Mucosa of gallbladder (tissue), 1 donor: Measurements from ENCODE around the gene CCDC148. TPM values are rescaled to one million over a fixed set of nuclear protein-coding genes. Genes with fewer than 3 reads are reported as not detected.
"Not testable (repeated sequence)": the region's sequence is repeated elsewhere in the genome, so short reads cannot be mapped to it uniquely, and the experiment has no call there.

Experiments
- DNase-seq: peaks from one replicate; pipeline ENCODE4 v3.0.0-alpha.2; 2020; ENCODE audit warnings: low spot score
- total RNA-seq: library from RNA; stranded (reverse); gene quantifications from one replicate; pipeline ENCODE4 v1.2.1, GENCODE V29; 2021
- donor health status: DM: no; HTN: no; CAD: no.

Gene CCDC148
- total RNA-seq, 1 donor from 2014 or later, result 3.1 TPM

- DNase-seq, result no peak
Measured at GRCh38 chr2:158482594-158482993, 26.0 kb upstream of the CCDC148 start.

DNA sequence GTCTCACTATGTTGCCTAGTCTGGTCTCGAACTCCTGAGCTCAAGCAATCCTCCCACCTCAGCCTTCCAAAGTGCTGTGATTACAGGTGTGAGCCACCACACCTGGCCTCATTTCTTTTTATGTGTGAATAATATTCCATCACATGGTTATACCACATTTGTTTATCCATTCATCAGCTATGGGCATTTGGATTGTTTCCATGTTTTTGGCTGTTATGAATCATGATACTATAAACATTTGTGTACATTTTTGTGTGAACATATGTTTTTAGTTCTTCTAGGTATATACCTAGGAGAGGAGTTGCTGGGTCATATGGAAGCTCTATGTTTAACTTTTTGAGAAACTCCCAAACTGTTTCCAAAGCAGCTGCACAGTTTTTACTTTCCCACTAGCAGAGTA, 24.6 kb upstream of the CCDC148 start:
- no peak for DNase-seq

DNA sequence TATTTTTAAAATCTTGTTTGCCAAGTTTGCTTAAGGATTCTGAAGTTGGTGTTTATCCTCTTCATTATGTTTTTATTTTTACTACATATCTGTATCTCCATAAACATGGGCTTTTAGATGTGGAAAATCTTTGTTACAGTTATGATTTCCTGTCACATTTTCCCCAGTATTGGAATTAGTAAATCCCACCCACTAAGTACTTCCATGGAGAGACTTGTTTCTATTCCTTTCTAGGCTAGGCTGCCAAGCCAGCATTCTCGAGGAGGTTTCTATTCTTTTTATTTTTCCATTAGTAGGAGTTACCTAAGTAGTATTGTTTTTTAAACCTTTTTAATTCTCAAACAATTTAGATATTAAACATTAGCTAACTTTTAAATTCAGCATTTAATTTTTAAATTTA, 22.3 kb upstream of the CCDC148 start:
- DNase-seq, result no peak

DNA sequence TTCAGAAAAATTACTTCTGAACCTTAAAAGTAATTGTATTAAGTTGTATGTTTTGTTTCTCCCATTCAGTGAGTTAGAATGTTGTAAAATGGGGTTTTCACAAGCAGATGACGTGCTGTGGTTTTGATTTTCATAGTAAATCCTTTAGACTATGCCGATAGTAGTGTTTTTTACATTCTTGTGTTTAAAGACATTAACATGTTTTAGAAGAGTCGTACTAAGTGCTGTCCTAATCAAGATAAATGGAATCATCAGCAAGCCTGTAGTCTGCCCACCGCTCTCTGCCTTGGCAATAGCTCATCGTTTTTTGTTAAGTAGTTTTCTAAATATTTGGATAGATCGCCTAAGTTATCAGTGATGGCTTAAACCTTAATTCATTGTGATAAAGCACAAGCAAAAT, 21.7 kb upstream of the CCDC148 start:
- DNase-seq, result no peak

GRCh38 chr2:158477202-158477601, 20.6 kb upstream of the CCDC148 start:
- DNase-seq, result no peak

GRCh38 chr2:158474526-158475011, 18.0 kb upstream of the CCDC148 start:
- DNase-seq, result not testable (repeated sequence)

DNA sequence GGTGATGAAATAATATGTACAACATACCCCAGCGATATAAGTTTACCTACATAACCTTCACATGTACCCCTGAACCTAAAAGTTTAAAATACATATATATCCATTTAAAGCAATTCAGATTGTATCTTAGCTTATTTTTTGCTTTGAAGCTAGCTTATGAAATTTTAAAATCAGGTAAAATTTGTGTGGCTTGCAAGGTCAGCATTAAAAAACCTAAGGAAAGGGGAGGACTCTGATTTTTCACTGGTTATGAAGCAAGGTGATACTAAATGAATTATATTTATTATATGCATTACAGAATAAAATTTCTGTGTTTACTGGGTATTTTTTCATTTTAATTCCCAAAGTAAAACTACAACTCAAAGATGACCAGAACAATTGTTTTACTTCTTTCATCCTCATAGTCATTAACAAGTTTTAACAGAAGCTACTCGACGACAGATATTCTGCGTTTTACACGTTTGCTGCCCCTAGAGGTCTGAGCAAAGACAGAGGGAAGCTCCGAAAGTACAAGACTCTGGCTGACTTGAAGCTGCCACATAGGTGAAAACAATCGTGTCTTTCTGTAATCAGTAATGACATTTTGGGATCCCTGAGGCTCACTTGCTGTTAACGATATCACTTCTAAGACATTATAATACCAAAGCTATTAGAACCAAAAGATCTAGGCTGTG, 17.3 kb upstream of the CCDC148 start:
- no peak for DNase-seq

DNA sequence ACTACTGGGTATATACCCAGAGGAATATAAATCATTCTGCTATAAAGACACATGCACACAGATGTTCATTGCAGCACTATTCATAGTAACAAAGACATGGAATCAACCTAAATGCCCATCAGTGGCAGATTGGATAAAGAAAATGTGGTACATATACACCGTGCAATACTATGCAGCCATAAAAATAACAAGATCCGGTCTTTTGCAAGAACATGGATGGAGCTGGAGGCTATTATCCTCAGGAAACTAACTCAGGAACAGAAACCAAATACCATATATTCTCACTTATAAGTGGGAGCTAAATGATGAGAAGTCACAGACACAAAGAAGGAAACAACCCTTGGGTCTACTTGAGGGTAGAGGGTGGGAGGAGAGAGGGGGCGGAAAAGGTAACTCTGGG, 16.7 kb upstream of the CCDC148 start:
- not testable (repeated sequence) for DNase-seq

- not testable (repeated sequence) for DNase-seq
Measured at GRCh38 chr2:158472829-158473228, 16.3 kb upstream of the CCDC148 start.

- no peak for DNase-seq
Measured at GRCh38 chr2:158467248-158467647, 10.7 kb upstream of the CCDC148 start.

DNA sequence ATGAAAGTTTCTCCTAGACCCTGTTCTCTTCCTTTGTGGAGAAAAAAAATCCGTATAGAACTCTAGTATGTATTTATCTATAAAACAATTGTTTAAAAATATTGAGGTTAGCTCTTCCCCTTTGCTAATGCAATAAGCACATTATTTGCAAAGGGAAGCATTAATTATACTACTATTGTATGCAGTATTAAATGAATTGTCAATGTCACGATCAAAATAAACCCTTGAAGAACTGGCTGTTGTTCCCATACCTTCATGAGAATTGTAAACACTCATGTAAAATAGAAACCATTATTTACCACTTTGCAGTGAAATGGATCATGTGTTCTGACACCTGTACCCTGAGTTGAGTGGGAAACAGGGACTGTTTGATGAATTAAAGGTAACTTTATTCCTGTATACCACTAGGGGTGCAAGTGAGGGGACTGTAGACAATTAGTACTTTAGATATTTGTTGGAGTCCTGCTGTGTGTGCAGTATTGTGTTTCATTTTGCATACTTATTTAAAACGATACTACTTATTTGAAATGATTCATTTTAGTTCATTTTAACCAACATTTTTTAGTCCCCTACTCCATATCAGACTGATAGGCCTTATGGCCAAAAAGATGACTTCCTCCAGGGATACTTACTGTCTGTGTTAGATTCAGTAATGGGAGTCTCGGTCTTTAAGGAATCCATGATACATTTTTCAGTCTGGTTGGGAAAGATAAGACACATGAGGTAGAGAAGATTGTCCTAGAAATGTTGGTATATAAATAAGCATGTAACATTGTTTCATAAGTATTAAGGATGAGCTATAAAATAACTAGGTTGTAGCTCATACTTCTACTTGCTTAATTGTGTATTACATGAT, 8.1 kb upstream of the CCDC148 start:
- DNase-seq, result no peak

DNA sequence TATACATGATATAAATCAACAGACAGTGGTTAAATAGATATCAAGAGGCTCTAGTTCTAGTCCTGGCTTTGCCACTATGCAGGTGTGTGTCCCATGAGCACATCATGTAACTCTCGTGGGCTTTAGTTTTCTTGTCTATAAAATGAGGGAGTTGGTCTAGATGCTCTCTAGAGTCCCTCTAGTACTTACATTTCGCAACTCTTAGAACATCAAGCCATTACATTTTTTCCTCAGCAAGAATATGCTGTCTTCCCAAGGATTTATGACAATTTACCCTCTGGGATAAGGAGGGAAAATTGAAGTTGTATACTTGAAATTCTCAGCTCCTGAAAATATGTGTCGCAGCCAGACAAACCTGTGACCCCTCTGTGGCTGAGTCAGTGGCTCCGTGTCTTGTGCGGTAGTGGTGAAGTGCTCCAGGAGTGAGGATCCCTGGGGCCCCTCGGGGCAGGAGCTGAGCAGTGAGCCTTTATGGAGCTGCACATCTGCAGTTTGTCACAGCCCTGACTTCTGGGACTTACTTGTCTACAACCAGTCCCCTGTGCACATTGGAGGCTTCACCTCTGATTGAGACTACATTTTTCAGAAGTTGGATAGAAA, 7.0 kb upstream of the CCDC148 start:
- DNase-seq, result no peak

DNA sequence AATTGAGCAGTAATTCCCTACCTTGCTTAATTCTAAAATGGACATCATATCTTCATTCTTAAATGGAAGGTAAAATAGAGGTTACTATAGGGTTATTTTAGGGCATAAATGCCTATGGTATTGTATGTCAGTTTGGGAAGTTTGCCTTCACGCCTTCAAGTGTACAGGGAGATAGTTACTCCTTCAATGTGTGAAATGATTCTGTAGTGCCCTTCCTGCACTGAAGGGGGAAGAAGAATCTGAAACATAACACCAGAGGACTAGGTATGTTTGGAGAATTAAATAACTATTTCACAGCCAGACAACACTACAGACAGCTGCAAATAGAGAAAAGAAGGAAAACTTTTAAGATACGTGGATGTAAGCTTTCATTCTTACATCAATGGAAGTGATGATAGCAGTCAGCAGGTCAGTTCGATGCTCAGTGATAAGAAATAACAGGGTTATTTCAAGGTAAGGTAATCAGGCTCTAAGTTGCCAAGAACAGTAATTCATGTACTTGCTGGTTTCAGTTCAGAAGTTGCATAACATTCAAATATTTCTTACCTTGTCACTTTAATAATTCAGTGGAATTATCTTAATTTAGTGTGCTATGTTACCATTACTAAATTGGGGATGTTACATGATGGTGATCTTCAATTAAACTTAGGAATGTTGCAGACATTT, 4.2 kb upstream of the CCDC148 start:
- no peak for DNase-seq

GRCh38 chr2:158459161-158460003, 2.8 kb upstream of the CCDC148 start:
- DNase-seq, result no peak

GRCh38 chr2:158458617-158458920, 2.0 kb upstream of the CCDC148 start:
- no peak for DNase-seq

GRCh38 chr2:158457826-158458616, 1.5 kb upstream of the CCDC148 start:
- peak; percentile 90 for DNase-seq

DNA sequence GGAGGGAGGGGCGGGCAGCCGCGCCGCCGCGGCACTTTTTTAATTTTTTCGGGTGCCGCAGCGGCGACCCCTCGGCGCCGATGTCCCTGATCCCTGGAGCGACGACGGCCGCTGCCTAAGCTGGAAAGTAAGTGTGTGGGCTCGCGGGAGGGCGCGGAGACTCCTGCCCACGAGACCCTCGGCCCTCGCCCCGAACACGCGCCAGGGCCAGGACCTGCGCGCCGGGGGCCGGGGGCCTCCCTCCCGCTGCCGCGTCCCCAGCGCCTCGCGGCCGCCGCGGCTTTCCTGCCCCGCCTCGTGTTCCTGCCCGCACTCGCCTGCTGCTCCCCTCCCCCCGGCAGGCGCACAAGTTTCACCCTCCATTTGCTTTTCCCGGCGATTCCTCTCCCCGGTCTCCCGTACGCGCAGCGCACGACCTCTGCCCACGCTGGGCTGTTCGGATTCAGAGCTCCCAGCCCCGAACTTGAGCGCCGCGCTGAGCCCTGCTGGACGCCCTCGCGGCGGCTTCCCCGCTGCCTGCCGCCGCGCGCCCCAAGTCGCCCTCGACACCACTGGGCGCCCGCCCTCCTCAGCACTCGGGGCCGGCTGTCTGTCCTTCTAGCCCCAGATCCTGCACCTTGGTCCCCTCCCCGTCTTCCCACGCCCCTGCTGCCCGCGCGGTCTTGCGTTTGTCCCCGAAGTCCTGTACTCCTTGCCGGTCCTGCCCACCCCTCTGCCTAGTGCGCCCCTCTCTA, 706 bp upstream of the CCDC148 start:
- peak; percentile 55 for DNase-seq

DNA sequence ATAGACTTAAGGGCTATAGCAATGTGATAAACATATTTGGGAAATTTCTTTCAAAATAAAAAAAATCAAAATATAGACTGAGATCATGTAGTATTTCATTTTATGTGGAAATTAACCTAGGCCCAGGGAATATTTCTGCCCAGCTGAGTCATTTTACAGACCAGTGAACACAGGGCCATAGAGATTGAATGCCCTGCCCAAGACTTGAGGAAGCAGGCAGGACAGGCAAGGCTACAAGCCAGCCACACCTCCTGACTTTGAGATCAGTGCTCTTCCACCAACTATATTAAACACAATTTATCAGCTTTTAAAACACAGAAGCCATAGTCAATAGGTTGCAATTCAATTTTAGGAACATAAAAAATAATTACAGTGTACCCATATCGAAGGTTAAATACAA, 12.9 kb downstream of the CCDC148 start:
- DNase-seq, result no peak

- not testable (repeated sequence) for DNase-seq
Measured at GRCh38 chr2:158439062-158439461, 17.5 kb downstream of the CCDC148 start.

DNA sequence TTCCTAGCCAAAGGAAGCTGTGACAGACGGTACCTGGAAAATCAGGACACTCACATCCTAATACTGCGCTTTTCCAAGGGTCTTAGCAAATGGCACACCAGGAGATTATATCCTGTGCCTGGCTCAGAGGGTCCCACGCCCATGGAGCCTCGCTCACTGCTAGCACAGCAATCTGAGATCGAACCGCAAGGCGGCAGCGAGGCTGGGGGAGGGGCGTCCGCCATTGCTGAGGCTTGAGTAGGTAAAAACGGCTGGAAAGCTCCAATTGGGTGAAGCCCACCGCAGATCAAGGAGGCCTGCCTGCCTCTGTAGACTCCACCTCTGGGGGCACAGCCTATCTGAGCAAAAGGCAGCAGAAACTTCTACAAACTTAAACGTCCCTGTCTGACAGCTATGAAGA, 22.8 kb downstream of the CCDC148 start:
- DNase-seq, result not testable (repeated sequence)
